Measurements from ENCODE around the gene ANKRD39.
"Not testable (repeated sequence)": the region's sequence is repeated elsewhere in the genome, so short reads cannot be mapped to it uniquely, and the experiment has no call there.

Gene ANKRD39

DNA sequence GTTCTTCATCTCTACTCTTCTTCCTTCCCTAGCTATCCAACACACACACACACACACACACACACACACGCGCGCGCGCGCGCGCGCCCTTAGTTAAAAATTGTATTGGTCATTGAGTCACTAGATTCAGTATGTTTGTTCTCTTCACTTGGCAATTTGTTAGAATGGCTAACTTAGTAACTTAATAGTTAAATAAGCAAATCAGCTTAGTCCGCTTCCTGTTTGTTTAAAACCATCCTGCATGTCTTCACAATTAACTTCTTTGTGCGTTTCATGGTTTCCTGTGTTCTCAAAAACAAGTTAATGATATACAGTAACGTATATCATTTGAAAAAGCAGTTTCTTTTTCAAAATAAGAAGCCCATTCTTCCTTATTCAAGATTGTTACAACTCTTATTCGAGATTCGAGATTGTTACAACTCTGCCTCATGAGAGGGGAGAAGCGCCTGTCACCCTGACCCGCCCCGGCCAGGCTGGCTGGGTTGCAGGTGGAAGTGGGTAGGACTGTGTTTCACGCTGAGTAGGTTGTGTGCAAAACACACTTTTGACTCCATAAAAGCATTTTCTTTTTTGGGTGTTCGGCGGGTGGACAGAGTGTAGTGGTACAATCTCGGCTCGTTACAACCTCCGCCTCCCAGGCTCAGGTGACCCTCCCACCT, 51.2 kb downstream of the ANKRD39 start:
- no peak for DNase-seq

DNA sequence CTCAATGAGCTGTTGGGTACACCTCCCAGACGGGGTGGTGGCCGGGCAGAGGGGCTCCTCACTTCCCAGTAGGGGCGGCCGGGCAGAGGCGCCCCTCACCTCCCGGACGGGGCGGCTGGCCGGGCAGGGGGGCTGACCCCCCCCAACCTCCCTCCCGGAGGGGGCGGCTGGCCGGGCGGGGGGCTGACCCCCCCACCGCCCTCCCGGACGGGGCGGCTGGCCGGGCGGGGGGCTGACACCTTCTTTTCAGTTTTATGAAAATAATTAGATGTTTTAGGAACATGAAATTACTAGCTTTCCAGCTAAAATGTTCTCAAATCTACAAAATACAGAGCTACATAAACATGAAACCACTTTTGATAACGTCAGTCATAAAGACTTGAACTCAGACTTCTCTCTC, 51.9 kb downstream of the ANKRD39 start:
- DNase-seq, result not testable (repeated sequence)

- no peak for DNase-seq
These were observed 52.8 kb downstream of the ANKRD39 start for GRCh38 chr2:96804986-96805385.

DNA sequence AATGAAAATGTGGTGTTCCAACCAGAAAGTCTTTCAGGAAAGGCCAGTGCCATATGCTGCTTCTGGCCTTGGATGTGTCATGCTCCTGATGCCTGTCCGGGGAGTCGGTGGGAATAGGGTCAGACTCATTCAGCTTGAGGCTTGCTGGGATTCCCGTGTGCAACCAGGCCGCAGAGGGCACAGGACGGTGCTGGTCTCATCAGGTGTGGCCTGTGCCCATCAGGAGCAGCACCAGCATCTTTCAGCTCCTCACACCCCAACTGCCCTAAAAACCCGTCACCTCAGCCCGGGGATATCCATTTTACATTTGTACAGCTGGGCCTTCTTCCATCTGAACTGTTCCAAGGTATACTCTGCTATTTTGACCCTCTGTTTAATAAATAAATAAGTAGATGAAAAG, 55.1 kb downstream of the ANKRD39 start:
- no peak for DNase-seq

DNA sequence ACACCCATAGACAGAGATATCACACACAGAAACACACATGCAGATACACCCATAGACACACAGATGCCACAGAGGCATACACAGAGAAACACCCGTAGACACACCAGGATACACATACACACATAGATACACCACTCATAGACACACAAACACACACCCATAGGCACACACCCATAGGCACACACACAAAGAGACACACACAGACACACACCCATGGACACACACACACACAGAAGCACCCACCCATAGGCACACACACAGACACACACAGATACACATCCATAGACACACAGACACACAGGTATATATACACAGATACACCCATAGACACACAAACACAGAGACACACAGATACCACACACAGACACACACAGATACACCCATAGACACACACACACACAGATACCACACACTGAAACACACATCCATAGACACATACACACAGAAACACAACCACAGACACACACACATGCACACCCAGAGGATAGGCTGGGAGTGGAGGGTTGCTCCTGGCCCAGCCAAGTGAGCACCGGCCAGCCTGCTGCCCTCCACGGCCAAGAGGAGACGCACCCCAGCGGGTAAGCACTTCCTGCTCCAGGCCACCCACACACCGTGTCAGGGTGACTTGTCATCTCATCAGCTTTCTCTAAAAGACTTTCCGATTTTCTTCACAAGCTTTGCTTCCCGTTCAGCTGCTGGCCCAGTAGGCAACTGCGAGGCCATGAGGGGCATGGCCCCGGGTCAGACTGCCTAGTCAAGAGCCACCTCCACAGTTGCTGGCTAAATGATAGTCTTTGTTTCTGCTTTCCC, 55.8 kb downstream of the ANKRD39 start:
- DNase-seq, result no peak

DNA sequence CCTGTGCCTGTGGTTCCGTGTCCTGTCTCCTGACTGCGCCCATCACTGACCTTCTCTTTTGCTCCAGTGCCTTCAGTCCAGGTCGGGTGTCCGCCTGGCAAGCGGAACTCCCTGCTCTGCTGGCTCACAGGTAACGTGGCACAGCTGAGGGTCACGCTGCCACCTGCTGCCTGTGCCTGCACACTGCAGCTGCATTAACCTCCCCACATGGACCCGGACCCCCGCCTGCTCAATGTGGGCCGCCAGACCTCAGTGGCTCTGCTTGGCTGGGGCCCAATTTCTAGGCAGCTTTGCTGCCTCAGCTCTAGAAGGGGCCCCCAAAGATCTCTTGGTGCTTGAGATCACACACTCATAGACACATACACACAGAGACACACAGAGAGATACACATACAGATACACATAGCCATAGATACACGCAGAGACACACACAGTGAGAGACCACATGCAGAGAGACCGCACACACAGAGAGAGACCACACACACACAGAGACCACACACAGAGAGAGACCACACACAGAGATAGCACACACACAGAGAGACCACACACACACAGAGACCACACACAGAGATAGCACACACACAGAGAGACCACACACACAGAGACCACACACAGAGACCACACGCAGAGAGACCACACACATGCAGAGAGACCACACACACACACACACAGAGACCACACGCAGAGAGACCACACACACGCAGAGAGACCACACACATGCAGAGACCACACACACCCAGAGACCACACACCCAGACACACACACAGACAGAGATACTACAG, 56.6 kb downstream of the ANKRD39 start:
- peak; percentile 42 for DNase-seq

DNA sequence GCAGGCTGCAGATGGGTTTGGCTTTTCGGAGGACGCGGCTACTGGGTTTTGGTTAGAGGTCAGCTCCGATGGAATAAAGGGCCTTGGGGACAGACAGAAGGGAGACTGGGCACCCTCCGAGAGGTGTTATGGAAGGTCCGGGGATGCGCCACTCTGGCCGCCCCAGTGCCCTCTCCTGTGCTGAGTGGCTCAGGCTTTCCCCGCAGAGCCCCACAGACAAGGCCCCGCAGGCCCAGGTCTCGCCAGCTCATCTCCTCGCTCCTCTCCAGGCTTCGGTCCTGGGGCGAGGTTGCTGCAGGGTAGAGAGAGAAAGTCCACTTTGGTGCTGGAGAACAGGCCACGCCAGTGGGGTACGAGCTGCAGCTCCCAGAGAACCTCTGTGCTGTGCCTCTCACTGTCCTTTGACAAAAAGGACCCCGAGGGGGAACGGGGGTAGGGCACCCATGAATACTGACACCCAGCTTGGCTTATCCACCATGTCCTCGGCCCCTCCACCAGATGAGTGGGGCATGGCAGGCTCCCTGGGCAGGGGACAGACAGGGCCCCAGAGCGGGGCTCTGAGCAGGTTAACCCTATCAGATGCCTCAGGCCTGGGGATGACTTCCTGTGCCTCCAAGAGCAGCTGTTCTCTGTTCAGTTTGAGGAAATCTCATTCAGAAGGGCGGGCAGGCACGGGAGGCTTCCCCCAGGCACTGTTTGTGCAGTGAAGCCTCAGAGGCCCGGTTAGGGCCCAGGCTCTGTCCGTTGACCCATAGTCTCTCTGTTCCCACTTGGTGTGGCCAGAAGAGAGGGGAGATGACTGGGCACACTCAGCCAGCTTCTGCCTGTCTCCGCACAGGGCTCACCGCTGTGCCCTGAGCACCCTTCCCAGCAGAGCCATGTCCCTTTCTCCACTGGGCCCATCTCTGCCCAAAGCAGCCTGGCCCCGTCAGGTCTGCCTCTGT, 57.5 kb downstream of the ANKRD39 start:
- no peak for DNase-seq

- DNase-seq, result no peak
These were observed 58.2 kb downstream of the ANKRD39 start for GRCh38 chr2:96799623-96799935.

DNA sequence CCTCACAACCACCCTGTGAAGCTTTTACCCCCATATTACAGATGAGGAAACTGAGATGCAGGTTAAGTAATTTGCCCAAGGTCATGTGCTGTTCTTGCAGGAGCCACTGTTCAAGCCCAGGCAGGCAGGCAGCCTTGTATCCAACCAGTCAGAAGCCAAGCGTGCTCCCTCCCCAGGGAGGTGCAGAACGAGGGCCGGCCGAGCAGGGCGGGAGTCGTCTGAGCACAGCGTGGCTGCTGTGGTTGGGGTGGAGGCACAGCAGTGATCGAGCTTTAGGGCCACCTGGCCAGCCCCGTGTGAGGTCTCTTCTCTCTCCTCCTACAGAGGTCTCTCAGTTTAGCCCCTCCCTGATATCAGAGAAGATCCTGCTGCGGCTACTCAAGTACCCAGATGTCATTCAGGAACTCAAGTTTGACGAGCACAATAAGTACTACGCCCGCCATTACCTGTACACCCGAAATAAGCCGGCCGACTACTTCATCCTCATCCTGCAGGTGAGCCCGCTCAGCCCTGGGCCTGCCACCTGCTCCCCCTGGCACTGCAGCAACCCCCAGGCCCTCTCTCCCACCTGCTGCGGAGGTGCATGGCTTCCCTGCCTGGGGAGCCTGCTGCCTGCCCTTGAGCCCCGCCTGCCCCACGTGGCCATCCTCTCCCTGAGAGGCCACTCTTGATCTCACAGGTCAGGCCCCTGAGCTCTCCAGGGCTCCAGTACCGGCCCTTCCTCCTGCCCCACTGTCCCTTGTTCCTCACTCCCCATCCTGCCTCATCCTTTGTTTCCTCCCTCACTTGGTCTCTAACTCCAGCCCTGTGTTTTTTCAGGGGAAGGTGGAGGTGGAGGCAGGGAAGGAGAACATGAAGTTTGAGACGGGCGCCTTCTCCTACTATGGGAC, 58.8 kb downstream of the ANKRD39 start:
- no peak for DNase-seq

All from effector CD8-positive, alpha-beta T cell (primary cell).